GM12878 (cell line): ENCODE measurements around the gene RCOR1. TPM values are rescaled to one million over a fixed set of nuclear protein-coding genes. Genes with fewer than 3 reads are reported as not detected.

Source experiments
- ATAC-seq: fragments of 200-7000 bp; cut with Tn5 transposase; 3 replicates; pipeline ENCODE4 v1.9.1; 2020; ENCODE audit warnings: mild to moderate bottlenecking, moderate library complexity
- BruUV-seq: library from RNA; stranded (reverse); fragments of 400-500 nt; replicated peaks from 2 replicates; lab custom pipeline; 2021; lab: Mats Ljungman, UMichigan
- CTCF ChIA-PET: fragments of 300-600 bp; sonication (Branson Sonifier 250); formaldehyde crosslinking; extraction: SDS; loops from one replicate; lab custom pipeline; 2021; ENCODE audit warnings: inconsistent platforms; lab: Yijun Ruan, JAX
- POLR2A ChIA-PET: fragments of 350-600 bp; formaldehyde crosslinking; extraction: SDS; loops from one replicate; lab custom pipeline; 2021; ENCODE audit warnings: inconsistent platforms; lab: Charles Lee
- RAD21 ChIA-PET: fragments of 300-600 bp; sonication (Branson Sonifier 250); formaldehyde crosslinking; loops from one replicate; lab custom pipeline; 2023; ENCODE audit warnings: antibody characterized with exemption; ENCODE audit not compliant: unreplicated experiment; lab: Charles Lee
- SMC1A ChIA-PET: fragments of 300-600 bp; sonication (Branson Sonifier 250); formaldehyde crosslinking; loops from one replicate; lab custom pipeline; 2023; ENCODE audit not compliant: unreplicated experiment, uncharacterized antibody; lab: Charles Lee
- DNase-seq: peaks from one replicate; pipeline ENCODE4 v3.0.0-alpha.2; 2011; ENCODE audit warnings: low read depth, low spot score
- FAIRE-seq: peaks from 3 replicates; lab custom pipeline; 2011; peaks lifted over from hg19 to GRCh38; lab: Jason Lieb, UNC
- H2AFZ ChIP-seq: 2 replicates; pipeline ENCODE4 v1.6.0; 2011; ENCODE audit warnings: low read depth, low read length, control low read depth; ENCODE audit not compliant: control insufficient read depth
- H3K27ac ChIP-seq: 2 replicates; pipeline ENCODE4 v1.5.1; 2011; ENCODE audit warnings: control low read depth; ENCODE audit not compliant: control insufficient read depth, insufficient read depth
- H3K27me3 ChIP-seq, 2 experiments: replicated peaks in 1 of 2; 2 replicates each; pipeline versions ENCODE4 v1.6.0 to v1.6.1; 2011; ENCODE audit warnings: low read length in 1 of 2; ENCODE audit not compliant: control insufficient read depth in 2 of 2, insufficient read depth in 2 of 2
- H3K36me3 ChIP-seq, 2 experiments: 2 replicates each; pipeline ENCODE4 v1.5.1; 2011; ENCODE audit warnings: low read length in 1 of 2; ENCODE audit not compliant: control insufficient read depth in 2 of 2, insufficient read depth in 2 of 2
- H3K4me1 ChIP-seq: 2 replicates; pipeline ENCODE4 v1.6.1; 2011; ENCODE audit warnings: mild to moderate bottlenecking, low read length, moderate library complexity, mixed read lengths; ENCODE audit not compliant: control insufficient read depth, insufficient read depth
- H3K4me2 ChIP-seq: 2 replicates; pipeline ENCODE4 v1.6.0; 2011; ENCODE audit warnings: control low read depth; ENCODE audit not compliant: control insufficient read depth, insufficient read depth
- H3K4me3 ChIP-seq: fragments of 200-600 bp; sonication (generic); 2 replicates; pipeline ENCODE4 v1.5.1; 2016
- H3K79me2 ChIP-seq: 2 replicates; pipeline ENCODE4 v1.6.0; 2011; ENCODE audit warnings: low read length; ENCODE audit not compliant: control insufficient read depth, insufficient read depth
- H3K9ac ChIP-seq: 2 replicates; pipeline ENCODE4 v1.8.0; 2011; ENCODE audit warnings: low read length, control low read depth, mixed read lengths; ENCODE audit not compliant: control insufficient read depth, insufficient read depth
- H3K9me3 ChIP-seq: replicated peaks from 3 replicates; pipeline ENCODE4 v1.5.1; 2011; ENCODE audit warnings: mild to moderate bottlenecking, low read length; ENCODE audit not compliant: control insufficient read depth, insufficient read depth
- H4K20me1 ChIP-seq: 2 replicates; pipeline ENCODE4 v1.6.0; 2011; ENCODE audit not compliant: control insufficient read depth, insufficient read depth
- HCFC1 ChIP-seq: fragments of 150-350 bp; IDR thresholded peaks from 2 replicates; pipeline ENCODE4 v1.6.1; 2014; ENCODE audit warnings: low read length
- HSF1 ChIP-seq: fragments of 150-350 bp; IDR thresholded peaks from 2 replicates; pipeline ENCODE4 v1.6.1; 2014; ENCODE audit warnings: mild to moderate bottlenecking, low read depth, low read length
- NFIC ChIP-seq: IDR thresholded peaks from 2 replicates; pipeline ENCODE4 v1.6.1; 2012; ENCODE audit warnings: low read depth, mild to moderate bottlenecking, inconsistent platforms, low read length, moderate library complexity
- SIX5 ChIP-seq: IDR thresholded peaks from 2 replicates; pipeline ENCODE4 v1.6.1; 2011; ENCODE audit warnings: mild to moderate bottlenecking, low read depth, low read length, moderate library complexity; ENCODE audit not compliant: severe bottlenecking
- TCF7 ChIP-seq: IDR thresholded peaks from 2 replicates; pipeline ENCODE4 v1.6.1; 2014; ENCODE audit warnings: antibody characterized with exemption, borderline replicate concordance
- YBX1 ChIP-seq: fragments of 450-650 bp; IDR thresholded peaks from 2 replicates; pipeline ENCODE4 v1.6.1; 2016; ENCODE audit warnings: antibody characterized with exemption
- WGBS: methylation state at CpG from one replicate; pipeline ENCODE4 v1.1.6; 2016; ENCODE audit warnings: low lambda C conversion rate; ENCODE audit not compliant: insufficient replicate concordance, insufficient coverage; ENCODE audit errors: missing lambda C conversion rate; 5-methylcytosine and 5-hydroxymethylcytosine counted together
- in situ Hi-C: fragments of 300-500 bp; cut with MboI; formaldehyde crosslinking; loops from 9 replicates; pipeline ENCODE4 v1.14.3; 2018; ENCODE audit warnings: mixed read lengths
- intact Hi-C: fragments of 100-400 bp; cut with micrococcal nuclease; formaldehyde crosslinking; loops from one replicate; pipeline ENCODE4 v1.14.2; 2022; ENCODE audit not compliant: unreplicated experiment
- polyA plus RNA-seq, 11 experiments: library from polyadenylated mRNA; depleted of rRNA in 4 of 11; unstranded in 6 of 11; stranded (reverse) in 5 of 11; fragments of >200 nt; fragmentation: Nextera tagmentation in 4 of 11; fragmentation: Illumina TruSeq in 1 of 11; extraction: Ambion mirVana in 4 of 11; extraction: Trizol in 1 of 11; gene quantifications; 1 replicate in 1 of 11; 2 replicates in 10 of 11; pipeline versions ENCODE4 v1.2.1 to v1.2.3, GENCODE V29; 2011 to 2016; ENCODE audit warnings: inconsistent platforms in 2 of 11, missing spikeins in 2 of 11, low read depth in 1 of 11
- total RNA-seq, 4 experiments: library from RNA; depleted of rRNA in 3 of 4; stranded (reverse); fragments of >200 nt in 3 of 4; fragmentation: Illumina TruSeq in 1 of 4; extraction: Trizol in 1 of 4; gene quantifications; 2 replicates each; pipeline versions ENCODE4 v1.2.1 to v1.2.3, GENCODE V29; 2013 to 2021
- TF ChIP-seq, protein P1 (sequence below): fragments of 450-650 bp; IDR thresholded peaks from 2 replicates; pipeline ENCODE4 v1.6.1; 2014; ENCODE audit warnings: mild to moderate bottlenecking
- TF ChIP-seq, protein P2 (sequence below): fragments of 450-650 bp; IDR thresholded peaks from 2 replicates; pipeline ENCODE4 v1.6.1; 2016; ENCODE audit warnings: mild to moderate bottlenecking

The RCOR1 gene
- total and polyA plus RNA-seq, 10 of the 15 experiments (the other 5 are each of a cell fraction or from before 2014, with no cell fraction given): 1.6 to 12.2 (median 4.4) TPM

DNA sequence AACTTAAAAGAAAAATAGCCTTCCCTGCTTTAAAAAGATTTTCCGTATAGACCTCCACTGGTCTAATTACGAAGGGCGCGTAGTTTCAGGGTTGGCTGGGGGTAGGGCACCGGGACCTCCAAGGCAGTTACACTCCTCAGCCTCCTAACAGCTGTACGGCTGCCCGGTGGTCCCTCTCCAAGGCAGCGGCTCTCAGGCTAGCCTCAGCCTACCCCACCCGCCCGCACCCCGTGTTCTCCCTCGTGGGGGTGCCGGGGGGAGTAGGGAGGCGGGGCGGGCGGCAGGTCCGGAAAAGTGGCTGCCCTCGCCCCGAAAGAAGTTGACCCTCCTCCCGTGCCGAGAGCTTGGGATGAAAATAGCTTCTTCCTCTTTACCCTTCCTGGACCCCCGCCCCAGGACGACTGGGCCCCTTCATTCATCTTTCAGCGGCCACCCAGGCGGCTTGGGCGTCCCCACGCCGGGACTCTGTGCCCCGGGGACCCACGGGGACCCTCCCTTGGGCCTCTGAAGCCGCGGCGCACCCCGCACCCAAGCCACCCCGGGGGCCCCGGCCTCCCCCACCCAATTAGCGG lies 991 bp upstream of the RCOR1 start (continued):
- TF ChIP-seq, protein P1, sequence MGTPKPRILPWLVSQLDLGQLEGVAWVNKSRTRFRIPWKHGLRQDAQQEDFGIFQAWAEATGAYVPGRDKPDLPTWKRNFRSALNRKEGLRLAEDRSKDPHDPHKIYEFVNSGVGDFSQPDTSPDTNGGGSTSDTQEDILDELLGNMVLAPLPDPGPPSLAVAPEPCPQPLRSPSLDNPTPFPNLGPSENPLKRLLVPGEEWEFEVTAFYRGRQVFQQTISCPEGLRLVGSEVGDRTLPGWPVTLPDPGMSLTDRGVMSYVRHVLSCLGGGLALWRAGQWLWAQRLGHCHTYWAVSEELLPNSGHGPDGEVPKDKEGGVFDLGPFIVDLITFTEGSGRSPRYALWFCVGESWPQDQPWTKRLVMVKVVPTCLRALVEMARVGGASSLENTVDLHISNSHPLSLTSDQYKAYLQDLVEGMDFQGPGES: no peak

DNA sequence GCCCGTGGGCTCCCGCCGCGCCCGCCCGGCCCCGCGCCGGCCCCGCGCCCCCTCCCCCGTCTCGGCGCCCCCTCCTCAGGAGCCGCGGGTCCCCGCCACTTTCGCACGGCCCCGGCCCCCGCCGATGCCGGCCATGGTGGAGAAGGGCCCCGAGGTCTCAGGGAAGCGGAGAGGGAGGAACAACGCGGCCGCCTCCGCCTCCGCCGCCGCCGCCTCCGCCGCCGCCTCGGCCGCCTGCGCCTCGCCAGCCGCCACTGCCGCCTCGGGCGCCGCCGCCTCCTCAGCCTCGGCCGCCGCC lies 263 bp downstream of the RCOR1 start:
- ChIA-PET RAD21 (interaction anchor here (2.8 kb wide), 1 partner anchor 101 kb away, joined by 26 read pairs; no protein-coding TSS in a partner anchor), CTCF (no interaction called here), SMC1A (interaction anchor here (1.7 kb wide), 1 partner anchor 78 kb away, joined by 6 read pairs; no protein-coding TSS in a partner anchor), POLR2A (interaction anchor here (3.3 kb wide), 1 partner anchor 15 kb away, joined by 24 read pairs; no protein-coding TSS in a partner anchor)
- no peak overlapping the region for H2AFZ ChIP-seq
- peak overlapping the region; percentile 86; the same call in 1 of the 2 replicates for H3K4me3 ChIP-seq
- in situ Hi-C loops: no loop called here
- DNase-seq: no peak
- H3K4me1 ChIP-seq: 0 out of 2 replicates have a peak, but pooled peaks cover 4% of the 10 kb centered on the region
- H3K36me3 ChIP-seq: no peaks in the 10 kb centered on the region
- WGBS: 0% methylated on average over 20 of the region's 49 CpGs
- no peak for TF ChIP-seq TCF7
- no peak for TF ChIP-seq YBX1
- TF ChIP-seq NFIC: no peak
- no peak for TF ChIP-seq HSF1
- no peak for TF ChIP-seq HCFC1
- no peak for TF ChIP-seq SIX5
- TF ChIP-seq, protein P2, sequence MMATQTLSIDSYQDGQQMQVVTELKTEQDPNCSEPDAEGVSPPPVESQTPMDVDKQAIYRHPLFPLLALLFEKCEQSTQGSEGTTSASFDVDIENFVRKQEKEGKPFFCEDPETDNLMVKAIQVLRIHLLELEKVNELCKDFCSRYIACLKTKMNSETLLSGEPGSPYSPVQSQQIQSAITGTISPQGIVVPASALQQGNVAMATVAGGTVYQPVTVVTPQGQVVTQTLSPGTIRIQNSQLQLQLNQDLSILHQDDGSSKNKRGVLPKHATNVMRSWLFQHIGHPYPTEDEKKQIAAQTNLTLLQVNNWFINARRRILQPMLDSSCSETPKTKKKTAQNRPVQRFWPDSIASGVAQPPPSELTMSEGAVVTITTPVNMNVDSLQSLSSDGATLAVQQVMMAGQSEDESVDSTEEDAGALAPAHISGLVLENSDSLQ: no peak
- H3K9ac ChIP-seq: peak overlapping the region; percentile 47; the same call in 1 of the 2 replicates
- H3K27ac ChIP-seq: peak overlapping the region; percentile 51
- no peak overlapping the region for H3K4me2 ChIP-seq
- no TSS peak for BruUV-seq
- no peaks in the 10 kb centered on the region; a peak in 1 of 4 replicates for H3K27me3 ChIP-seq
- H3K9me3 ChIP-seq: no peaks in the 10 kb centered on the region
- H4K20me1 ChIP-seq: no peaks in the 10 kb centered on the region
- intact Hi-C loops: loop anchor here (2.0 to 10.0 kb wide), 4 partner anchors 16 to 322 kb away; no protein-coding TSS in a partner anchor
- ATAC-seq: no peak; the same call in 2 of the 3 replicates
- FAIRE-seq: no peak
- H3K79me2 ChIP-seq: peaks cover 33% of the 10 kb centered on the region
